Dedifferentiated amniotic fluid mesenchymal stem cell (primary cell): ENCODE results near the gene SLC38A8.

Experiments
- DNase-seq: peaks from one replicate; pipeline ENCODE4 v3.0.0-alpha.2; 2016; ENCODE audit errors: extremely low spot score

SLC38A8 gene

GRCh38 chr16:84000989-84001642, 41.5 kb downstream of the SLC38A8 start:
- DNase-seq, result no peak

GRCh38 chr16:83998091-83998490, 44.5 kb downstream of the SLC38A8 start:
- no peak for DNase-seq

DNA sequence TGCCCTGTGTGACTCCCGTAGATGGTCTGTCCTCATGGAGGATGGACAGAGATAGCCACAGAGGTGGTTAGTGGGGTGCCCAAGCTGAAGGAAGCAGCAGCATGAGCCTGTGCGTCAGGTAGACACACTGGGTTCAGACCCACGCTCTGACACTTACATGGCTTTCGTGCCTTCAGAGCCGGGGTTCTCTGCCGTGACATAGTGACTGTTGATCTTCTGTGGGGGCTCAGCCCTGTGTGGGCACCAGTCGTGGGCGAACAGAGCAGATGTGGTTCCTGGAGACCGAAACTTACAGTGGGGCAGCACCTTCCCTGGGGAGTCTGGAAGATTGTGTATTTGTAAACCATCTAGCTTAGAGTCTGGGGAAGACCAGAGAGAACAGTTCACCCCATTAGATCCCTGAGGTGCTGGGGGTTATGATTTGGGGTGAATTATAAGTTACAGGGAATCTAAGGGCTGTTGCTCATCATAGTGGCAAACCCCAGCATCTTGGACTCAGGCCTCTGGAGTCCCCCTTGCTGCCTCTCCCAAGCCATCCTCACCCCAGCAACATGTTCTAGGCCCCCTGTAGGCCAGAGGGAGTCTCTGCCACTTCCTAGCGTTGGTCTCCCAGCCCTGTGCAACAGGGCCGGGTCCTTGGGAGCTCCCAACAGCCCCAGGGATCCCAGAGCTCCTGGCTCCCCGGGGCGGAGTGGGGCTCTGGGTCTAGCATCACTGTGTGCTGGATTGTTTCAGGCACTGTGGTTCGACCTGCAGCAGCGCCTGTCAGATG, 45.9 kb downstream of the SLC38A8 start:
- no peak for DNase-seq

DNA sequence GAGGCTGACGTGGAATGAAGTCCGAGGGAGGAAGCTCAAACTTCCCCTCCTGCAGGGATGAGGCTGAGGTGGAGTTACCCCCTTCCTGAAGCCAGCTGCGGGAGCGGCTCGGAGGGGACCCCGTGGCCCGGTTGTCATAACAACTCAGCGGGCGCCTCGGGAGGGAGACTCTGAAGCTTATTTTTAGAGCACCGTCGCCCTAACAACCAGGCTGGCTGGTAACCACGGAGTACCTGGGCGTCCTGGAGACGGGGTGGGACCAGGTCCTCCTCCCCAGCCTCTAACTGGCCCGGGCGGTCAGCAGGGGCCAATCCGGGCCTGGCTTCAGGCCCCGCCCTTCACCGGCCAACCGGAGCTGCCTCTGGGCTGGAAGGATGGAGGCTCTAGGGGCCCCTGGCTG, 46.8 kb downstream of the SLC38A8 start:
- no peak for DNase-seq

GRCh38 chr16:83994703-83995102, 47.9 kb downstream of the SLC38A8 start:
- DNase-seq, result no peak

DNA sequence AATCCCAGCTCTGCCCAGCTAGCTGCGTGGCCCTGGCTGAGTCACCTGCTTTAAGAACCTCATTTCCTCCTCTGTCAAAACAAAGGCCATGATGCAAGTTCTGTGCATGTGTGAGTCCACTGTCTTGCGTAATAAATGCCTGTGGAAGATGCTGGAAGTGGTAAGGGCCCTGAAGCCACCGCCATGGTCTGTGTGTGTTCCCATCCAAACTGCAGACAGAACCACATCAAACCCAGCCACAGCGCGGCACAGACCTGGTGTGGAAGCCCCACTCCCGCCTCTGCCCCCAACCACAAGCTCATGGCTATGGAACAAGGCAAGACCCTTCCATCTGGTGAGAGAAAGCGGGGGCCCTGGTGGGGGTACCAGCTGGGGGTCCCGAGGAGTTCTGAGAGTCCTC, 48.5 kb downstream of the SLC38A8 start:
- peak; percentile 36 for DNase-seq

DNA sequence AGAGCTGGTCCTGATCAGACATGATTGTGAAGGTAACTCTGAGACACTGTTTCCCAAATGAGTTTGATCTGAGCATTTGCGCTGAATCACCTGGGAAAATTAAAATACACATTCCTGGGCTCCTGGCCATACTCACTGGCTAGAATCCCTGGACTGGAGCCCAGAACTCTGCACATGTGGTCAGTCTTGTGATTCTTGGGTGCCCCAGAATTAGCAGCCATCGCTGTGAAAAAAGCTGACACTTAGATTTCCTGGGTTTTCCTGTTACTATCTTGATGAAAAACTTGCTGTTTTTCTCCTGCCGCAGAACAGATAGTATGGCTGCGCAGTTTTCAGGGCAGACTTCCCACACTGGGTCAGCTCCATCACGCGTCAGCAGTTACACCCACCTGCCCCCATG, 50.0 kb downstream of the SLC38A8 start:
- no peak for DNase-seq

- no peak for DNase-seq
Measured at GRCh38 chr16:83990492-83990891, 52.1 kb downstream of the SLC38A8 start.

- DNase-seq, result no peak
Measured at GRCh38 chr16:83989300-83989699, 53.3 kb downstream of the SLC38A8 start.

DNA sequence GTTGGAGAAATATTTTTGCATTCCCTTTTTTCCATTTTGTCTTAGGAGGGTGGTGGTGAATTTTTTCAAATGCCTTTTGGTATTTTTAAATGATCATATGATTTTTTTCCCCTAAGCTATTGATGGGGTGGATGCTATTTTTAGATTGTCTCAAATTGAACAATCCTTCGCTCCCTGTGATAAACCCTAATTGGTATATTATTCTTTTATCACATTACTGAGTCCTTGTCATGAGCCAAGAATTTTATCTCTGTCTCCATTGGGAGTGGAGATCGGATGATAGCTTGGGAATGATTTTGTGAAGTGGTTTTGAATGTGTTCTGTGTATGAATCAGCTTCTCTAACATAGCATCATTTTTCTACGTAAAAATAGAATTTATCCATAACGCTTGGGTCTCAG, 59.1 kb downstream of the SLC38A8 start:
- no peak for DNase-seq

GRCh38 chr16:83981799-83982198, 60.8 kb downstream of the SLC38A8 start:
- DNase-seq, result no peak

DNA sequence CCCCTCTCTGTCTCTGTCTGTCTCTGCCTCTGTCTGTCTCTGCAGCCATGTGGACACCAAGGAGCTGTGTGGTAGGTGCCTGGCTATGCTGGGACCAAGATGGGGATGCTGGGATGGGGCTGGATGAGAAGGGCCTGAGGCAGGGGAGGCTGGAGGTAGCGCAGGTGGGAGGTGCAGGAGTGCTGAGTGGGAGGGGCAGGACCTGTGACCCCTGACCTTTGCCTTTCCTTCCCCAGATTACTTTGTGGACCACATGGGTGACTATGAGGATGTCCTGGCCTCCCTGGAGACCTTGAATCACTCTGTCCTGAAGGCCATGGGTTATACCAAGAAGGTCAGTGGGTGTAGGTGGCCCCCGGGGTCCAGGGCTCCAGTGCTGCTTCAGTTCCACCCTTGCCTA, 61.8 kb downstream of the SLC38A8 start:
- no peak for DNase-seq

- DNase-seq, result no peak
Measured at GRCh38 chr16:83979441-83979840, 63.2 kb downstream of the SLC38A8 start.

GRCh38 chr16:83978401-83978904, 64.1 kb downstream of the SLC38A8 start:
- DNase-seq, result no peak

DNA sequence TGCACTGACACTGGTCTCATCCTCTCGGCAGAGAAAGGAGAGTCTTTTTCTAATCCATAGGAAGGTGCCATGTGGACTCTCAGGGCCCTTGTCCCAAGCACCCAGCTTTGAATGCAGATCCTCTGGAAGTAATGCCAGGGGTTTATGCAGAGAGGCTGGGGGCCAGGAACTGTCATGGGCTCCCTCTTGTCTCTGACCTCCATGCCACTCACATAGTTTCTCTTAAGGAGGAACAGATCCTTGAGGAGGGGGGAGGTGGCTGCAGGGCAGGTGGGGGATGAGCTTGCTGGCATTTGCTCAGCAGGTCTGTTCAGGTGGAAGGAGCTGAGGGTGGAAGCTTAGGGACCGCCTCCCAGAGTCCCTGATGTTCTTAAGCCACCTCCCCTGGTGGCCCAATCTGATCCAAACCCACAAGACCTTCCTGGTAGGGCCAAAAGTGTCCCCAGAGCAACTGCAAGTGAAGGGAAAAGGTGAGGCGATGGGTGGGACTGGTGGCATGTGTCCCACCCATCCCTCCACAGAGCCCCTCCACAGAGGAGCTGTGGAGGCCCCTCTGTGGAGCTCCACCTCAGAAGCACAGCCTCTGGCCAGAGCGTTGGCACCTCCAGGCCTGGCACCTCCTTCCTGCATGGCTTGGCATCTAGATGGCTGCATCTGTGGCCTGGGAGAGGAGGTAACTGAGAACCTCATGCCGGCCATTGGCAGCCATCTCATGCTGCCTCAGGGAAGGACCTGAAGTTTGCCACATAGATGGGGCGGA, 65.4 kb downstream of the SLC38A8 start:
- no peak for DNase-seq

DNA sequence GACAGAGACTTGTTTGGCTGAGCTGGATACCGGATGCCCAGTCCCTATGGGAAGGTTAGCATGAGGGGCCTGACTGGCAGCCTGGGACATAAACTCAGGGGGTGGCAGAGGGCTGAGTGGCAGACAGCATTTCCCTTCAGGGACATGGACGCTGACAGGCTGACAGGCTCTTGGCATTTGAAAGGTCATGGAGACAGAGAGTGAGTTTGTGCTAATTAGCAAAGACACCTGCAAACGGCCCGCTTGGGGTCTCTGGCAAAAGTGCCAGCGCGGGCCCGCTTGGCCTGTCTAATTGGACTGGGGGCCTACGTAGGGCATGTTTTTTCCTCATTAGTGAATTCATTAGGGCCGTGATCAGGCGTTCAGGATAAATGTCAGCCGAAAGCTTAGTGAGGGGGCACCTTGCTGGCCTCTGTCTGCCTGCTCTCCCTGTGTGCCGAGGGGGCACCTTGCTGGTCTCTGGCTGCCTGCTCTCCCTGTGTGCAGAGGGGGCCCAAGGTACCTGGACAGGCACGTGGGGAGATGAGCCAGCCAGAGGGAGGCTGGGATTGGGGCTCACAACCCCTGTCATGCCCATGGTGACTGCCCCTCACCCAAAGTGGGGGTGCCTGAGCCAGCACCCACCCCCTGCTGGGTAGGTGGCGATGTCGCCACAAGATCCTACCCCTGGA, 66.9 kb downstream of the SLC38A8 start:
- no peak for DNase-seq

DNA sequence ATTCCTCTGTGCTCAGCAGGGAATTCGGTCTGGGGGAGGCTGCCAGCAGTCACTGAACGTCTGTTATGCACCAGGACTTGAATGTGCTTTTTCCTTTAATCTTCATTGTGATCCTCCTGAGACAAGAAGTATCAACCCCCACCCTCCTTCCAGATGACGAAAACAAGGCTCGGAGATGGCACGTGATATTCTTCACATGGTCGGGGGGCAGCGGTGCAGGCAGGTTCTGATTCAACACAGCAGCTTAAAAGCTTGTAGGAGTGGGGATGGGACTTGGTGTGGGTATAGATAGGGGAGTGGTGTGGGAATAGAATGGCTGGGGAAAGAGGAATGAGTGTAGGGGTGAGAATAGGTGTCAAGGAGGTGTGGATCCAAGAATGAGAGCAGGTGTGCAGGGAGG, 68.1 kb downstream of the SLC38A8 start:
- DNase-seq, result no peak

DNA sequence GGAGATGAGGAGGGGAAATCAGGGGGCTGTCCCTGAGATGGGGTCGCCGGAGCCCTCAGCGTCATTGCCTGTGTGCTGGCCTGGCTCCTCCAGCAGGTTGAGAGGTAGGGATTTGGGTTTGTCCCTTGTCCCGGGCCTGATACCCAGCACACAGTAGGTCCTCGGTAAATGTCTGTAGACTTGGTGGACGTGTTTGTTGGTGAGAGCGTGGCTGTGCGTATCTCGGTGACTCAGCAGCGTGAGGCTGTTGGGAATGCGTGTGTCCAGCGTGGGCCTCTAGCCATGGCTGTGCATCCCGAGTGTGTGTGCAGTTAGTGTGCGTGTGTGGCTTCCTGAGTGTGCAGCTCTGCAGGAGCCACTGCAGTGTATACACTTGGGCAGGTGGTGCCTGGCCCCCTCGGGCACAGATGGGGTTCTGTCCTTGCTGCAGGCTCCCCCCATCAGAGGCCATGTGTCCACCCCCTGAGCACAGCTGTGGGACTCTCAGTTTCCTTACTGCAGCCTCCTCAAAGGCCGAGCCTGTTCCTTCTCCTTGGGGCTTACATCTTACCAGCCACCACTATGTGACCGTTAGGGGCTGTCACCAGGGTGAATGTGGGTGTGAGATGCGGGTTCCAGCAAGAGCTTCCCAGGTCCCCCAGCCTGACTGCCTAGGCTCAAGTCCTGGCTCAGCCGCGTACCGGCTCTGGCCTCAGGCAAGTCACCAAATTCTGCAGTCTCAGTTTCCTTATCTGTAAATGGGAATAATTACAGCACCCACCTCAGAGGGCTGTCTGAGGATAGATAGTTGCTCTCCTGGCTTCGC, 68.8 kb downstream of the SLC38A8 start:
- DNase-seq, result no peak

DNA sequence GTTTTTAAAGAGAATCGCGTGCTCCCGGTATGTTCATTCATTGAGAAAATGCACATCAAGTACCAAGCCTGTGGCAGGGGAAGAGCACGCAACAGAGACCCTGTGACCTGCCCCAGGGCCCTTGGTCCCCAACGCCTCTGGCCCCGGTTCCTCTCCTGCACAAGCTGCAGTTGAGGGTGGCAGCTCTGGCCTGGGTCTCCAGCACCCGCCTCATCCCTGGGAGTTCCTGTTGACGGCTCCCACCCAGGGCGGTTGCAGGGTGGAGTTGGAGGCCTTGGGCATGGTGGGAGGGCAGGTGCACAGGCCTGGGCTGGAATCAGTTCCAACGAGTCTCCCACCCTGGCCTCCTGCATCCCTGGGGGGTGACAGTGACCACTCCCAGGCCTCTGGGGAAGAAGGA, 69.5 kb downstream of the SLC38A8 start:
- no peak for DNase-seq

- DNase-seq, result no peak
Measured at GRCh38 chr16:83972256-83973008, 70.2 kb downstream of the SLC38A8 start.
